Stimulated activated CD4-positive, alpha-beta T cell treated with anti-CD3 and anti-CD28 coated beads, Interleukin-12 subunit alpha, Interleukin-12 subunit beta, amount 100 ng/mL, for 4 hours (primary cell): ENCODE results near the gene OR2AG2.

Experiments used
- DNase-seq: peaks from one replicate; pipeline ENCODE4 v3.0.0-alpha.2; 2020

OR2AG2 gene

GRCh38 chr11:6738590-6738989 is 33.2 kb downstream of the OR2AG2 start:
- no peak for DNase-seq

- peak; percentile 50 for DNase-seq
Measured at GRCh38 chr11:6737872-6738466, 33.8 kb downstream of the OR2AG2 start.

DNA sequence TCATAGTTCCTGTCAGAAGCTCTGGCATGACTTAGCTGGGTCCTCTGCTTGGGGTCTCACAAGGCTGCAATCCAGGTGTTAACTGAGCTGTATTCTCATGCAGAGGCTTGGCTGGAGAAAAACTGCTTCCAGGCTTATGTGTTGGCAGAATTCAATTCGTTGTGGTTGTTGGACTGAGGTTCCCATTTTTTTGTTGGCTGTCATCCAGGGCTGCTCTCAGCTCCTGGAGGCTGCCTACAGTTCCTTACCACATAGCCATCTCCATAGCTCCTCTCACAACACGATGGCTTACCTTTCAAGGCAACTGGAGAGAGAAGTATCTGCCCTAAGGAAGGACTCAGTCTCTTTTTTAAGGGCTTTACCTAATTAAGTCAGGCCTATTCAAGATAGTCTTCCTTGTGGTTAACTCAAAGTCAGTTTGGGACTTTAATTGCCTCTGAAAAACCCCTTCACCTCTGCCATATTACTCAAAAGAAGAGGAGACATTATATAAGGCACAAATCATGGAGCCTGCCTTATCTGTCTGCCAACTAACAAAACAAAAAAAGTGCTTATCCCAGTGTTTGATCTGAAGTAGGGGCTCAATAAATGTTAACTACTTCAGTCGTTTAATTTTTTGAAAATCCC is 35.2 kb downstream of the OR2AG2 start:
- DNase-seq, result no peak

GRCh38 chr11:6735306-6735705 is 36.5 kb downstream of the OR2AG2 start:
- DNase-seq, result no peak

DNA sequence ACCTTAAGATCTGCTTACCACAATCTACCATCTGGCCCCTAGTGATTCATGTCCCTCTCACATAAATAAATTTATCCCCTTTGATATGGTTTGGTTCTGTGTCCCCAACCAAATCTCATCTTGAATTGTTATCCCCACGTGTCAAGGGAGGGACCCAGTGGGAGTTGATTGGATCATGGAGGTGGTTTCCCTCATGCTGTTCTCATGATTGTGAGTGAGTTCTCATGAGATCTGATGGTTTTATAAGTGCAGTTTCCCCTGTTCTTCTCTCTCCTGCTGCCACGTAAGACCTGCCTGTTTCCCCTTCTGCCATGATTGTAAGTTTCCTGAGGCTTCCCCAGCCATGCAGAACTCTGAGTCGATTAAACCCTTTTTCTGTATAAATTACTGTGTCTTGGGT is 37.2 kb downstream of the OR2AG2 start:
- no peak for DNase-seq

- no peak for DNase-seq
Measured at GRCh38 chr11:6733326-6734275, 38.2 kb downstream of the OR2AG2 start.

DNA sequence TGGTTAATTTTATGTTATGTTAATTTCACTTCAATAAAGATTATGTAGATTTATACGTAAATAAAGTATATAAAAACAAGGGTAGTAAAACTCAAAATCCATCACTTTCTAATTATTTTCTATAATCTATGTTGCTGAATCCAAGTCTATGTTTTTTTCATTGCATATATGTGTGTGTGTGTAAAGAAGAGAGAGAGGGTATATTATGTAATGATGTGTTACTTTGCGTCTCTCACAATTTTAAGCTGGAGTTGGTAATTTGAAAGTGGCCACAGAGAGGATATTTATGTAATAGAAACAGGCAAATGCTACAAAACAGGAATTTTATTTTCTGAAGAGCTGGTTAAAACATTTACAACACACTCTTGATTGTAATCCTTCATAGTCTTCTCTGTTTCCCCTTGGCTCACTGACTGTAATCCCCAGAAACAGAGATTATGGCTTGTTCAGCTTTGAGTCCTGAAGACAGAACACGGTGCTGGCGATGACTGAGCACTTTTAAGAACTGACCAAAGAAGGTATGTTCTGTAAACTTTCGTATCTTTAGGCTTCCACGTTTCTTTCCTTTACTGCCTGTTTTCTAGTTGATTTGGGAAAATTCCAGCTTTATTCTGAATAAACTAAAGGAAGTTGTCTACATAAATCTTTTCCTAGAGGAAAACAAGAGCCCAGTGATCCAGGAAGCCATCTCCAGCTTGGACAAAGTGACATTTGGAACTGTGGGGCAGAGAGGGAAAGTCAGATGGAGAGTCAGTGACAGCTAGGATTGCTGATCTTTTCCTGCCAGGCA is 43.6 kb downstream of the OR2AG2 start:
- DNase-seq, result no peak

DNA sequence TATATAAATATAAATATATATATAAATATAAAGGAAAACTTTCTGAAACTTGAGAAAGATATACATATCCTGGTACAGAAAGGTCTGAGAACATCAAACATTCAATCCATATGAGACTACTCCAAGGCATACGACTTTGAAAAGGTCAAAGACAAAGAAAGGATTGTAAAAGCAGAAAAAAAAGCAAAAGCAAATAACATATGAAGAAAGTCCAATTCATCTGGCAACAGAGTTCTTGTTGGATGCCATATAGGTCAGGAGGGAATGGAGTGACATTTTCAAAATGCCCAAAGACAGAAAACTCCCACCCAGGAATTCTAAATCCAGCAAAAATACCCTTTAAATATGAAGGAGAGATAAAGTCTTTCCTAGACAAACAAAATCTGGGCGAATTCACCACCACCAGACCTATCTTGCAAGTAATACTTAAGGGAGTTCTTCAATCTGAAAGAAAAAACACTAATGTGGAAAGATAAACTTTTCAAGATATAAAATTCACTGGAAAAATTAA is 46.3 kb downstream of the OR2AG2 start:
- no peak for DNase-seq

- DNase-seq, result no peak
Measured at GRCh38 chr11:6724013-6724412, 47.8 kb downstream of the OR2AG2 start.

GRCh38 chr11:6721343-6721742 is 50.4 kb downstream of the OR2AG2 start:
- no peak for DNase-seq

DNA sequence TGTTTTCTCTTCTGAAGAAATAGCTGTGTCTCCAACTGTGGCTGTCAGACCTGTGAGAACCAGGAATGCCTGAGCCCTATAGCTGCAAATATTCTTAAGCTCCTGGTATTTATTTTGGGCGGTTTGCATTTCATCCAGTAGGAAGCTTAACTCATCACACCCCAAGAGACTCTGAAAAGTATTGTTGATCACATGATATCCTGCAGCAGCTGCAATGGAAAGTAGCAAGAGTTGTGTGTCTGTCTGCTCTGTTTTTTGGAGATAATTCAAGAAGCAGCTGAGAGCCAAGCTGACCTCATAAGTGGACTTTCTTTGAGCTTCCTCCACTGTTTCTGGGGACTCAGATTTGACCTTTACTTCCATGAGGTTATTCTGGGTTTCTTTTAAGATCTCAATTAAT is 52.2 kb downstream of the OR2AG2 start:
- DNase-seq, result no peak

- DNase-seq, result no peak
Measured at GRCh38 chr11:6717426-6717825, 54.4 kb downstream of the OR2AG2 start.
